Tibial nerve (tissue), 4 donors: ENCODE results near the gene WASHC1.
"Not testable (repeated sequence)": the region's sequence is repeated elsewhere in the genome, so short reads cannot be mapped to it uniquely, and the experiment has no call there.

Source experiments
- CTCF ChIP-seq, 5 experiments: fragments of 200-600 bp in 3 of 5; fragments of 450-650 bp in 2 of 5; sonication (generic) in 3 of 5; IDR thresholded peaks; one replicate each; pipeline ENCODE4 v1.5.1; 2016 to 2019; ENCODE audit warnings: antibody characterized with exemption in 5 of 5, mild to moderate bottlenecking in 3 of 5, moderate library complexity in 2 of 5
- EP300 ChIP-seq, 2 donors: sonication (generic); formaldehyde crosslinking; IDR thresholded peaks; one replicate each; pipeline ENCODE4 v1.6.1; 2017; ENCODE audit warnings: antibody characterized with exemption in 2 of 2, mild to moderate bottlenecking in 1 of 2

GRCh38 chr9:41819-42218, 12.6 kb upstream of the WASHC1 start:
- not testable (repeated sequence) for TF ChIP-seq CTCF, EP300 (IDR thresholded peaks at IDR 0.05)
